Suppressor macrophage treated with lipopolysaccharide for 1 hour (primary cell): Measurements from ENCODE around the gene TRPM2.
"Not testable (repeated sequence)": the region's sequence is repeated elsewhere in the genome, so short reads cannot be mapped to it uniquely, and the experiment has no call there.

Experiments used
- DNase-seq, 3 donors: peaks; one replicate each; pipeline ENCODE4 v3.0.0-alpha.2; 2020 to 2022

The TRPM2 gene

DNA sequence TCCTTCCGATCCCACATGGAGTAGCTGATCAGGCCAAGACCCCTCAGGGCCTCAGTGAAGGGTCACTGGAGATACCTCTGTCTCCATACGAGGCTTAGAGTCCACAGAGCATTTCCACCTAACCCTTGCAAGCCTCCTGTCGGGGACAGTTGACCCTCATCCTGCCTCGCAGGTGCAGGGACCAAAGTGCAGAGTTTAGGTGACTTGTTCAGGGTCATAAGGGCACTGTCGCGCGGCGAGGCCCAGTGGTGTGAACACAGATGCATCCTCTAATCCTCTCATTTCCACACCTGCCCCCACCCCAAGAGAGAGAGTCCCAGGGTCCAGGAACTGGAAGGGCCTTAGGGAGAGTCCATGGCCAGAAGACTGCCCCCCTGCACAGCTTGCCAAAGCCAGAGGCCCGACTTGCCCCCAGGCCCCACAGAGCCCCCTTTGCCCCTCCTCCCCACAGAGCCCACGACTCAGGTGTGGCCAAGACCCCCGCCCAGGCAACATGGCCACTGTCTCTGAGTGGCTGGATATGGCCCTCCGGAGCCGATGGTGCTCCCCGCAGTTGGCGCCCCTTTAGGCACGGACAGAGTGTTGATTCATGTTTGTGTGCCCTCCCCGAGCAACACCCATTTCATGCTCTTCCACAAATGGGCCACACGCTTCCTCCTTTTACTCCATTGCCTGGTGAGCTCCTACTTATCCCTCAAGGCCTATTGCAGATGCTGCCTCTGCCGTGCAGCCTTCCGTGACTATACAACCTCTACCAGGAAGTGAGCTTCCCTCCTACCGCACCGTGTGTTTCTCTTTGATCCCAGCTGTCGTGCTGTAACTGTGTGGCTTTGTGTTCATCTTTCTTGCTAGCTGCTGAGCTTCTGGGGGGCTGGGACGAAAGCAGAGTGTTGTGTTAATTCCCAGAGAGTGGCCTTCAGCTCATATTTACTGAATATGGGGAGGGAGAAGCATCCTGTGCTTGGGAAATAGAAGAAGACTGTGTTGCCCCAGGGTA lies 1.7 kb downstream of the TRPM2 start:
- DNase-seq = peak; percentile 28 to 41 (median 32)

DNA sequence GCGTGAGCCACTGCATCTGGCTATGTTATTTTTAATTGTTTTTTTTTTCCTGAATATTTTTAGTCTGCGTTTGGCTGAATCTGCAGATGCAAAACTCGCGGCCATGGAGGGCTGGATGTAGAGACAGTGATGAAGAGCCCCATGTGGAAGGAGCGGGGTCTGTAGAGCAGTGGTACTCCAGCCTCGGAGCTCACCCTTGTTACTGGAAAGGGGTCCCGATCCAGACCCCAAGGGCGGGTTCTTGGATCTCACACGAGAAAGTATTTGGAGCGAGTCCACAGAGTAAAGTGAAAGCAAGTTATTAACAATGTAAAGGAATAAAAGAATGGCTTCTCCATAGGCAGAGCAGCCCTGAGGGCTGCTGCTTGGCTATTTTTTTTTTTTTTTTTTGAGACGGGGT lies 2.7 kb downstream of the TRPM2 start:
- DNase-seq = no peak

DNA sequence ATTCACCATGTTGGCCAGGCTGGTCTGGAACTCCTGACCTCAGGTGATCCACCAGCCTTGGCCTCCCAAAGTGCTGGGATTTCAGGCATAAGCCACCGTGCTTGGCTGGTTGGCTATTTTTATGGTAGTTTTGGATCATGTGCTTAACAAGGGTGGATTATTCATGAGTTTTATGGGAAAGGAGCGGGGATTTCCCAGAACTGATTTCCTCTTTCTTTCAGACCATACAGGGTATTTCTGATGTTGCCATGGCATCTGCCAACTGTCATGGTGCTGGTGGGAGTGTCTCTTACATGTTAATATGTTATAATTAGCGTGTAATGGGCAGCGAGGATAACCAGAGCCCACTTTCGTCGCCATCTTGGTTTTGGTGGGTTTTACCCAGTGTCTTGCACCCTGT lies 3.2 kb downstream of the TRPM2 start:
- DNase-seq = peak; percentile 88 to 95 (median 93)

- no peak for DNase-seq
Measured at GRCh38 chr21:44357064-44357837, 3.8 kb downstream of the TRPM2 start.

DNA sequence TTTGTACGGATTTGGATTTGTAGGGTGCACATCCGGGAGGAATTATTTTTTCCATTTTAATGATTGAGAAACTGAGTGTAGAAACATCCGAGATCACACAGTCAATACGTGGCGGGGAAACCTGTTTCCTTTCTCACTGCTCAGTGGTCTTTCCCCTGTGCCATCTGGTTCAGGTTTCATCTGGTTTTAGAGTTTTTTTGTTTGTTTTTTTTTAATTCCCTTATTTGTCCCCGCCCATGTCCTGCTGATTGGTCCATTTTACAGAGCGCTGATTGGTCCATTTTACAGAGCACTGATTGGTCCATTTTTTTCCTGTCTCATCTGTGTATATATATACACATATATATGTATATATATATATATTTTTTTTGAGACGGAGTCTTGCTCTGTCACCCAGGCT lies 6.0 kb downstream of the TRPM2 start:
- DNase-seq = peak in 1 of 3 donors; percentile 7

DNA sequence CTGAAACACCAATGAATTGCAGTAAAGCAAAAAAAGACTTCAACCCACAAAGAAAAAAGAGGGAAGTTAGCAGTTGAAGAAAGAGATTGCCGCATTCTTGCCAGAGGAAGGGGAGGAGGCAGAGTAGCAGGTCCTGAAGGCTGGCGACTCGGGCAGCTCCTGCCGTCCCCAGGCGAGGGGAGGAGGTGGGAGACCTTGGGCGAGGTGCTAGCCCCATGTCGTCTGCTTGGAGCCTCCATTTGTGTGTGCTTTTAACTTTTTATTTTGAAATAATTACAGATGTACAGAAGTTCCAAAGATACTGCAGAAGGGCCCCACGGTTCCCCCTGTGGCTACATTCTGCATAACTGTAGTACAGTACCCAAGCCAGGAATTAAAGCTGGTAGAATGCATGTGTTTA lies 6.7 kb downstream of the TRPM2 start:
- peak; percentile 55 to 66 (median 64) for DNase-seq

GRCh38 chr21:44361903-44362302 lies 8.5 kb downstream of the TRPM2 start:
- not testable (repeated sequence) for DNase-seq

- no peak for DNase-seq
Measured at GRCh38 chr21:44363278-44363677, 9.9 kb downstream of the TRPM2 start.

GRCh38 chr21:44364151-44365053 lies 11.0 kb downstream of the TRPM2 start:
- no peak for DNase-seq

- DNase-seq = no peak
Measured at GRCh38 chr21:44365251-44365966, 12.0 kb downstream of the TRPM2 start.

- no peak for DNase-seq
Measured at GRCh38 chr21:44365967-44366585, 12.7 kb downstream of the TRPM2 start.

GRCh38 chr21:44366586-44367211 lies 13.3 kb downstream of the TRPM2 start:
- no peak for DNase-seq

- no peak for DNase-seq
Measured at GRCh38 chr21:44368711-44369446, 15.5 kb downstream of the TRPM2 start.

GRCh38 chr21:44370027-44370735 lies 16.8 kb downstream of the TRPM2 start:
- peak; percentile 70 to 78 (median 72) for DNase-seq

- no peak for DNase-seq
Measured at GRCh38 chr21:44370786-44371410, 17.5 kb downstream of the TRPM2 start.

DNA sequence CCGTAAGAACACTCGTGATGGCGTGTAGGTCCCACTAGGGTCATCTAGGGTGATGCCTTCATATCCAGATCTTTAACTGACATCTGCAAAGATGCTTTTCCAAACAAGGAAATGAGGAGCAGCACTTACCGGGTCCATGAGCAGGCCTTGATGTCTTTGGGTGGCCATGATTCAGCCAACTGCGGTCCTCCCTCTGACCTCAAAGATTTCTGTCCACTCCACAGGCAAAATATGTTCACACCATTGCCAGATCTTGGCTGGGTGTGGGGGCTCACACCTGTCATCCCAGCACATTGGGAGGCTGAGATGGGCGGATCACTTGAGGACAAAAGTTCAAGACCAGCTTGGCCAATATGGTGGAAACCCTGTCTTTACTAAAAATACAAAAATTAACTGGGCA lies 18.2 kb downstream of the TRPM2 start:
- DNase-seq = no peak

GRCh38 chr21:44372616-44373015 lies 19.2 kb downstream of the TRPM2 start:
- no peak for DNase-seq

DNA sequence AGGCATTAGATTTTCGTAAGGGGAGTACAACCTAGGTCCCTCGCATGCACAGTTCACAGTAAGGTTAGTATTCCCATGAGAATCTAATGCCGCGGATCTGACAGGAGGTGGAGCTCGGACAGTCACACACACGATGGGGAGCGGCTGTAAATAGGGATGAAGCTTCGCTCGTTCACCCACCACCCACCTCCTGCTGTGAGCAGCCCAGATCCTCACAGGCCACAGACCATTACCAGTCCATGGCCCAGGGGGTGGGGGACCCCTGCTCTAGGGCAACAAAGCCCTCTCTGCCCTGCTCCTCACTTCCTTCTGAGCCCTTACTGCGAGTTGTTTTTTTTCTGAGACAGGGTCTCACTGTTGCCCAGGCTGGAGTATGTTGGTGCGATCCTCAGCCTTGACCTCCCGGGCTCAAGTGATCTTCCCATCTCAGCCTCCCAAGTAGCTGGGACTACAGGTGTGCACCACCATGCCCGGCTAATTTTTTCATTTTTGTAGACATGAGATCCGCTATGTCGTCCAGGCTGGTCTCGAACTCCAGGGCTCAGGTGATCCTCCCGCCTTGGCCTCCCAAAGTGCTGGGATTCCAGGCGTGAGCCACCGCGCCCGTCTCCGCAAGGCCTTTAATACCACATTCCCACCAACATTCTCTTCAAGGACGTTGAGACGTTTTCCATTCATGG lies 21.3 kb downstream of the TRPM2 start:
- no peak for DNase-seq

DNA sequence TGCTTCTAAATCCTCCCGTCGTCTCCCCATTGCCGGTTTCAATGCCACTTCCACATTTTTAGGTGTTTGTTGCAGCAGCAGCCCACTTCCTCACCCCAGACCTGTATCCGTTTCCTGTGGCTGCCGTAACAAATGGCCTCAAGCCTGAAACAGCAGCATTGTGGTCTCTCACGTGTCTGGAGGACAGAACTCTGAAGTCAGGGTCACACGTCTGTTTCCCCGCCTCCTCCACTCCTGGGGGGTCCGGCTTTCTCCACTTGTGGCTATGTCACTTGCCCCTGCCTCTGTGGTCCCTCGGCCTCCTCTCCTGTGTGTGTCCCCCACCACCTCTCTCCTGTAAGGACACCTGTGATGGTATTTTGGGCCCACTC lies 21.8 kb downstream of the TRPM2 start:
- peak; percentile 49 to 52 (median 50) for DNase-seq
